GF-D8 (cell line): ENCODE data around the gene SOWAHA.

ENCODE experiments used
- DNase-seq: peaks from one replicate; lab custom pipeline; 2025; lab: John Stamatoyannopoulos, UW

SOWAHA gene

DNA sequence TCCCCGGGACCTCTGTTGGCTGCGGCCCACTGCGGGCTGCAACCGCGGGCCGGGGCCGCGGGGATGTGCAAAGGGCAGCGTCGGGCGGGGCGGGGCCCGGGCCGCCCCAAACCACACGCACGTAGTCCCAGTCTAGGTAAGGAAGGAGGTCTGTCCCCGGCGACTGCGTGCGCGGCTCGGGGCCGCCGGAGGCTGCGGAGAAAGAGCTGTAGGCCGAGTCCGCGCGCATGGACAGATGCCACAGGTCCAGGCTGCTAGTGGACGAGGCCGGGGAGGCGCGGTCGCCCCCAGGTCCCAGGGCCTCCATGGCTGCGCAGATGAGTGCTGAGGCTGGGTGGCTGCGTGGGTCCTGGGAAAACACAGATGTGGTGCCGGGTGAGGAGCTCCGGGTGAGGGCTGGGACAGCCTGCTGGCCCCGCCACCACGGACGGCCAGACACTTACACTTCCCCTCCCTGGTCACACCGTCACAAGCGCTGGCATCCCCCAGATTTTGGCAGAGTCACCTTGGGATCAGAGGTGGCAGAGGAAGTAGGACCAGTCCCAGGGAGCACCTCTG lies 12.8 kb downstream of the SOWAHA start:
- DNase-seq = no peak

- no peak for DNase-seq
Observed at GRCh38 chr5:132826424-132827082, 13.5 kb downstream of the SOWAHA start.

DNA sequence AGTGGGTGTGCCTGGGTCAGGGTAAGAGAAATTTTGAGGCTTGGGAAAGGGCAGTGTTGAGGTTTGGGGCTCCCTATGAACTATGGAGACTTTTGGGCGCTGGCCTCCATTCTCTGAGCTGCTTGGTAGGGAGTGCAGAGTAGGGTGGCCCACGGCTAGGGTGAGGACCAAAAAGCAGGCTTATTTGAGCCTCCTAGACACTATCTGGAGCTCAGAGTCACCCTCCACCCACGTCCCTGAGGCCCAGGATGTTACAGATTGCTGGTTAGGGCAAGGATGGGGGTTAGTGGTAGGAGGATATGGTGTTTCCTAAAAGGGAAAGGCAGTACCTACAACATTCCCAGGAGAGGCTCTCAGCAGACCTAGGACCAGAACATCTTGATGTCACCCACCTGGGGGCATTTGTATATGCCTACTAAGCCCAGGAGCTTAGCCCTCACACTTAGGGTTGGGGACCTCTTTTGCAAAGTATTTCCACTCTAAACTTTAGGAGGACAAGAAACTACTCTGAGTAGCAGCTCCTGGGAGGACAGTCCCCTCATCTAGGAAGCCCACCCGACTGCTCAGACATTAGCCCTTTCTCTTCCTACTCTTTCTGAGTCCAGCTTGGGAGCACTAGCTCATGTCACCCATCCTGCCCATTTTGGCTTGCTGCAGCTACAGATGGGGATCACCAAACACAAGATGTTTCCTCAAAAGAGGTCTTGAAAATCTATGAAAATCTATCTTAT lies 15.0 kb downstream of the SOWAHA start:
- DNase-seq = no peak

- no peak for DNase-seq
Observed at GRCh38 chr5:132828846-132829494, 15.9 kb downstream of the SOWAHA start.

GRCh38 chr5:132829742-132830435 lies 16.8 kb downstream of the SOWAHA start:
- DNase-seq = no peak

DNA sequence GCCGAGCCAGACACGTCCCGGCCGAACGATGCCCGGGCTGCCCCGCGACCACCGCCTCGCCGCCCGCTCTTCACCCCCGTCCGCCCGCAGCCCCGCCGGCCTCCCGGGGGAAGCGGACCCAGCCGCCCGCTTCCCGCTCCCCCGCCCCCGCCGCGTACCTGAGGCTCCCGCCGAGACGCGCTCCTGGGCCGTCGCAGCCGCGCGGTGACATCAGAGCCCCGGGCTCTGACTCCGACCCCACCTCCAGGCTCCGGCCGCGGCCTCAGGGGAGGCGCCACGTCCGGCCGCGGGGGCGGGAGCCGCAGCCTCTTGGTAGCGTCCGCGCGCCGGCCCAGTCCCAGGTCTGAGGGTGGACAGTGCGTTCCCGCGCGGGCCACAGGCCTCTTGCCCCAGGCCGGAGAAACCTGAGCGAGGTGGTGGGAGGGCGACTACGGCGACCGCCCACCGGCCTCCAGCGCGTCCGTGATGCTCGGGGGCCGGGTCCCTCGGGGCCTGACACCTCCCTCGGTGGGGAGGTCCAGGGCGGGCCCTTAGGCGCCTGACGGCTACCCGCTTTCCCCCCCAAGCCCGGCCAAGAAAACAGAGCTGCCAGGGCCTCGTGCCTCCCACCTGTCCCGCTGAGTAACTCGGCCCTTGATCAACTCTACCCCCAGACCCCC lies 17.5 kb downstream of the SOWAHA start, which contains the start of gene SHROOM1:
TSS of gene SHROOM1 (minus strand) at position 212 of the 659 bp plus-strand sequence. CDS start 4,507 bp downstream, outside the sequence.
- no peak for DNase-seq

GRCh38 chr5:132831095-132831860 lies 18.2 kb downstream of the SOWAHA start:
- DNase-seq = no peak

DNA sequence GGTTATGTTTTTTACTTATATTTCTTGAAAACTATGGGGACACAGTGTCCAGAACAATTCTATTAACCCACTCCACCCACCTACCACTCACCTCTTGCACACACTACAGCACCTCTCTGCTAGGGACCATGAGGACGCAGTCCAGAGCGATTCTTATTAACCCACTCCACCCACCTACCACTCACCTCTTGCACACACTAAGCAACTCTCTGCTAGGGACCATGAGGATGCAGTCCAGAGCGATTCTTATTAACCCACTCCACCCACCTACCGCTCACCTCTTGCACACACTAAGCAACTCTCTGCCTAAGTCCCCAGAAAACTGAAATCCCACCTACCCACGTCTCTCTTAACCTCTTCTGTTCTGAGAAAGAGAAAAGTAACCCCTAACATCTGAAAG lies 19.5 kb downstream of the SOWAHA start:
- DNase-seq = no peak

DNA sequence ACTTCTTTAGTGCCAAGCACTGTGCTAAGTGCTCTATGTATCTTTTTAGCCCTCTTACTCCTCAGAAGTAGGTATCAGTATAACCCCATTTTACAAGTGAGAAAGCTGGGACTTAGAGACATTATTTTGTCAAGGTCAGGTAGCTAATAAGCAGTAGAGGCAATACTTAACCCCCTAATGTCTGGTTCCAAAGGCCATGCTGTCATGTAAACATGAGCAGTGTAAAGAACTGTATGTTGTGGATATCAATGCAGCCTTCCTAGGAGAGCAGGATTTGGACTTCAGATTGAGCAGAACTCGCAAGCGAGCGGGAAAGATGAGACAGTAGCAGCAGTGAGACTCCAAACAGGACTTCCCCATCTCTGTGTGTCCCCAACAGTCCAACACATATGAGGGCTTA lies 21.0 kb downstream of the SOWAHA start:
- no peak for DNase-seq

- DNase-seq = no peak
Observed at GRCh38 chr5:132836852-132837251, 23.8 kb downstream of the SOWAHA start.

- no peak for DNase-seq
Observed at GRCh38 chr5:132837868-132838267, 24.8 kb downstream of the SOWAHA start.

DNA sequence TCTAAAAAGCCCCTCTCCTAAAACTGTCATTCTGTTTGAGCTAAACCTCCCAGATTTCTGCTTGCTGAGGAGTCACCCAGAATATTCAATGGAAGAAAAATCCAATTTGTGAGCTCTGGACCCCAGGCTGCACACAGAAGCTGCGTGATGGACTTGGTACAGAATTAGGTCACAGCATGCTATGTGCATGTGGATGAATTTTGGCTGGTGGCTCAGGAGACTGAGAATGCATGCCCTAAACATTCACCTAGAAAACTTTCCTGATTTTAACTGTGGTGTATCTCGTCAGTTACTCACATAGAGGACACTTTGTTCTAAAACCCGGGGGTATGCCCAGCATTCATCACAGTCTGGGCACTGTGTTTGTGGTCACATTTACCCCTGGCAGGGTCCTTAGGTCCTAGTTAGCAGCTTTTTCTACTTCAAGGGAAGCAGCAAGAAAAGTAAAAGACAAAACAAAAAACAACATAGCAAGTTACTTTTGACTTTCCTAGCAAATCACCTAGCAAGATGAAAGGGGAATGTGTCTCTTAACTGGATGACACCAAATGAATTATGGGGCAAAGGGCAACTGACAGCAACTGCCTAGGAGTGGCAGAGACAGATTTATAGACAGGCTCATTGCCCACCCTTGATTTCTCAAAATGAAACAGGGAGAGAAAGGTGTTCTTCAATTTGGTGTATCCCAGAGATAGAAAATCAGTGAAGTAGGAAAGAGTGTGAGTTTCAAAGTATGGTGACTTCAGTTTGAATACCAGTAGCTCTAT lies 25.6 kb downstream of the SOWAHA start:
- no peak for DNase-seq

- no peak for DNase-seq
Observed at GRCh38 chr5:132839426-132840301, 26.6 kb downstream of the SOWAHA start.

DNA sequence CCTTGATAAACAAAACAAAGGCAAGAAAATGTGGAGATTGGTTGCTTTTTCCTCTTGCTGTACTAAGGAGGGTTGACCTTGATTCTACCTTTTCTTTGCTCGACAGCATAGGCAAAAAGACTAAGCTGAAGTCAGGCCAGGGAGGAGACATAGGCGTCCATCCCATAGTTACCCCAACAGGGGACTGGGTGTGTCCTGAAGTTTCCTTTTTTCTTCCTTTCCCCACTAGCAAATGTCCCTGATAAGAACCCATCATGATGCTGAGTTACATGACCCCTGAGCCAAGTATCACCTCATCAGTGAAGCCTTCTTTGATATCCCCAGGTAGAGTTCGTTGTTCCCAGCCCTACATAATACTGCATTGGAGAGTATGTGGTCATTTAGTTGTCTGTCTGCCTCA lies 27.2 kb downstream of the SOWAHA start:
- DNase-seq = no peak

DNA sequence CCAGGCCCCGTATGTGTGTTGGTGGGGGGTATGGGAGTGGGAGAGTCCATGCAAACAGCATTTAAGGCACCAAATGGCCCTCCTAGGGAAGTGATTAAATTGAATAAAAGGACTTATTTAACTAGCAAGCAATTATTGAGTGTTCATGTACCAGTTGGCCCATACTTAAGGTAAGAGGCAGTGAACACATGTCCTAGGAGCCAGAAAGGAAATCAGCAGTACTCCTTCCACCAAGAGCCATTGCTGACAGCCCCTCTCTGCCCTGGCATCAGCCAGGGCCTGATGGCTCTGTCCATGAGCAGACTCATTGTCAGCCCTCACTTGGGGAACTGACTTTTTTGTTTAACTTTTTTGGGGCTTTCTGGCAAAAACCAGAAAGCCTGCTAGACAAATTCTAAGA lies 27.8 kb downstream of the SOWAHA start:
- DNase-seq = no peak

DNA sequence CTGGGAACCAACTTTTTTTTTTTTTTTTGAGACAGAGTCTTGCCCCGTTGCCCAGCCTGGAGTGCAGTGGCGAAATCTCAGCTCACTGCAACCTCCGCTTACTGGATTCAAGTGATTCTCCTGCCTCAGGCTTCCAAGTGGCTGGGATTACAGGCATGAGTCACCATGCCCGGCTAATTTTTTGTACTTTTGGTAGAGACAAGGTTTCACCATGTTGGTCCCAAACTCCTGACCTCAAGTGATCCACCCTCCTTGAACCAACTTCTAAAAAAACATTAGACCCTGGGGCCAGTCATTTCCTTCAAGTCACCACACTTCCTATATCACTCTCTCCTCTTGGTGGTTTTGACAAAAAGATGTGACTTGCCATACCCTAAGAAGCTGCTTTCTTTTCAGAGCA lies 28.2 kb downstream of the SOWAHA start:
- DNase-seq = no peak

DNA sequence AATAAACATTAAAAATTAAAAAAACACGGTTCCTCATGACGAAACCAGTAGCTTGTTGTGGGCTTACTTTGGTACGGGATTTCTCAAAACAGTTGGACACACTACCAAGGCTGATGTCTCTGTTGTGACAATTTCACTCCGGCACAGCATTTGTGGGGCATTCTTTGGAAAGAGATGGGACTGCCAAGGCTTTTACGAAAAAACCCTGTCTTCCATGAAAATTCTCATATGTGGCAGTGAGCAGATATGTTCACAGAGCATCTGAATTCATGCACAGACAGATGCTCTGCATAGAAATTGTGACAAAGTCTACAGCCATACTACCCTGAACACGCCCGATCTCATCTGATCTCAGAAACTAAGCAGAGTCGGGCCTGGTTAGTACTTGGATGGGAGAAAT lies 35.2 kb downstream of the SOWAHA start:
- no peak for DNase-seq

- no peak for DNase-seq
Observed at GRCh38 chr5:132849347-132849746, 36.2 kb downstream of the SOWAHA start.

GRCh38 chr5:132850066-132850465 lies 37.0 kb downstream of the SOWAHA start:
- no peak for DNase-seq
